Neural progenitor cell (in vitro differentiated cells): Measurements from ENCODE around the gene NME4.

ENCODE experiments used
- CTCF ChIP-seq: fragments of 200-600 bp; sonication (generic); IDR thresholded peaks from 2 replicates; pipeline ENCODE4 v1.5.1; 2017; ENCODE audit warnings: antibody characterized with exemption, mild to moderate bottlenecking
- EZH2 ChIP-seq: fragments of 200-600 bp; sonication (generic); IDR thresholded peaks from 2 replicates; pipeline ENCODE4 v1.6.1; 2017; ENCODE audit warnings: antibody characterized with exemption, mild to moderate bottlenecking, moderate library complexity
- EZH2phosphoT487 ChIP-seq: fragments of 200-600 bp; sonication (generic); IDR thresholded peaks from 2 replicates; pipeline ENCODE4 v1.6.1; 2017; ENCODE audit warnings: antibody characterized with exemption

- TF ChIP-seq EZH2 = no peak
- no peak for TF ChIP-seq CTCF
- TF ChIP-seq EZH2phosphoT487 = no peak
Observed at GRCh38 chr16:373848-374615, 23.0 kb upstream of the NME4 start.
